HEK293T (cell line): ENCODE measurements around the gene RRBP1.

Source experiments
- CTCF ChIA-PET: fragments of 350-600 bp; formaldehyde crosslinking; extraction: SDS; loops from one replicate; lab custom pipeline; 2021; ENCODE audit warnings: antibody characterized with exemption, inconsistent platforms; lab: Yijun Ruan, JAX
- POLR2A ChIA-PET: fragments of 350-600 bp; formaldehyde crosslinking; extraction: SDS; loops from one replicate; lab custom pipeline; 2020; ENCODE audit warnings: antibody characterized with exemption, inconsistent platforms; lab: Yijun Ruan, JAX
- DNase-seq: peaks from one replicate; pipeline ENCODE4 v3.0.0; 2012; ENCODE audit warnings: mixed read lengths; ENCODE audit errors: extremely low spot score
- ARNT ChIP-seq: fragments of 450-650 bp; IDR thresholded peaks from 2 replicates; pipeline ENCODE4 v1.6.1; 2017; ENCODE audit warnings: mild to moderate bottlenecking
- BHLHE40 ChIP-seq: fragments of 450-650 bp; IDR thresholded peaks from 2 replicates; pipeline ENCODE4 v1.6.1; 2016; ENCODE audit warnings: mild to moderate bottlenecking, moderate library complexity, borderline replicate concordance
- CTBP1 ChIP-seq: fragments of 450-650 bp; IDR thresholded peaks from 2 replicates; pipeline ENCODE4 v1.6.1; 2016; ENCODE audit warnings: borderline replicate concordance
- ELF4 ChIP-seq: fragments of 450-650 bp; IDR thresholded peaks from 2 replicates; pipeline ENCODE4 v1.6.1; 2017; ENCODE audit warnings: antibody characterized with exemption
- FOXA1 ChIP-seq: fragments of 450-650 bp; IDR thresholded peaks from 2 replicates; pipeline ENCODE4 v1.6.1; 2016; ENCODE audit warnings: mild to moderate bottlenecking
- FOXK2 ChIP-seq: fragments of 450-650 bp; IDR thresholded peaks from 2 replicates; pipeline ENCODE4 v1.6.1; 2016; ENCODE audit warnings: mild to moderate bottlenecking
- FOXM1 ChIP-seq: fragments of 450-650 bp; IDR thresholded peaks from 2 replicates; pipeline ENCODE4 v1.6.1; 2017; ENCODE audit warnings: mild to moderate bottlenecking, borderline replicate concordance
- HDGF ChIP-seq: fragments of 450-650 bp; IDR thresholded peaks from 2 replicates; pipeline ENCODE4 v1.6.1; 2017; ENCODE audit warnings: antibody characterized with exemption, borderline replicate concordance
- L3MBTL2 ChIP-seq: fragments of 450-650 bp; conservative IDR thresholded peaks from 2 replicates; pipeline ENCODE4 v1.6.1; 2016; ENCODE audit warnings: mild to moderate bottlenecking
- LEF1 ChIP-seq: fragments of 450-650 bp; IDR thresholded peaks from 2 replicates; pipeline ENCODE4 v1.6.1; 2017; ENCODE audit warnings: mild to moderate bottlenecking, borderline replicate concordance
- NFRKB ChIP-seq: fragments of 450-650 bp; IDR thresholded peaks from 2 replicates; pipeline ENCODE4 v1.6.1; 2016; ENCODE audit warnings: mild to moderate bottlenecking, moderate library complexity
- PKNOX1 ChIP-seq: fragments of 450-650 bp; IDR thresholded peaks from 2 replicates; pipeline ENCODE4 v1.6.1; 2016
- SP1 ChIP-seq: fragments of 450-650 bp; IDR thresholded peaks from 2 replicates; pipeline ENCODE4 v1.6.1; 2017
- SUZ12 ChIP-seq: fragments of 450-650 bp; IDR thresholded peaks from 2 replicates; pipeline ENCODE4 v1.6.1; 2016; ENCODE audit warnings: mild to moderate bottlenecking
- TARDBP ChIP-seq: fragments of 450-650 bp; IDR thresholded peaks from 2 replicates; pipeline ENCODE4 v1.6.1; 2016
- ZNF384 ChIP-seq: fragments of 450-650 bp; IDR thresholded peaks from 2 replicates; pipeline ENCODE4 v1.6.1; 2016

RRBP1 gene

GRCh38 chr20:17716331-17716730 is 34.3 kb upstream of the RRBP1 start:
- no peak for TF ChIP-seq BHLHE40
- no peak for TF ChIP-seq CTBP1
- POLR2A ChIA-PET = no interaction called here
- DNase-seq = no peak
- CTCF ChIA-PET = no interaction called here

- DNase-seq = no peak
- CTCF ChIA-PET = no interaction called here
- TF ChIP-seq PKNOX1 (no peak), FOXA1 (no peak), SP1 (no peak), LEF1 (no peak), FOXM1 (no peak), SUZ12 (no peak), BHLHE40 (no peak), FOXK2 (no peak), ELF4 (no peak), L3MBTL2 (no peak), NFRKB (no peak)
- POLR2A ChIA-PET = interaction anchor here (1.4 kb wide), 1 partner anchor 33 kb away, joined by 4 read pairs; the partner anchor contains the start of gene RRBP1
Measured at GRCh38 chr20:17715075-17715474, 33.0 kb upstream of the RRBP1 start.

- CTCF ChIA-PET = no interaction called here
- TF ChIP-seq FOXM1 (no peak), BHLHE40 (no peak), L3MBTL2 (no peak), NFRKB (no peak), FOXK2 (no peak), ZNF384 (no peak), SUZ12 (no peak), CTBP1 (no peak), ELF4 (no peak), HDGF (no peak), PKNOX1 (no peak)
- no peak for DNase-seq
- POLR2A ChIA-PET = interaction anchor here (1.4 kb wide), 1 partner anchor 32 kb away, joined by 4 read pairs; the partner anchor contains the start of gene RRBP1
Measured at GRCh38 chr20:17714597-17714996, 32.6 kb upstream of the RRBP1 start.

- POLR2A ChIA-PET = no interaction called here
- TF ChIP-seq SP1 (no peak), ARNT (no peak), PKNOX1 (no peak), HDGF (no peak), BHLHE40 (no peak), NFRKB (no peak)
- DNase-seq = no peak
- CTCF ChIA-PET = interaction anchor here (1.6 kb wide), 1 partner anchor 30 kb away, joined by 6 read pairs; no protein-coding TSS in a partner anchor
Measured at GRCh38 chr20:17712708-17713107, 30.7 kb upstream of the RRBP1 start.

GRCh38 chr20:17712201-17712600 is 30.2 kb upstream of the RRBP1 start:
- TF ChIP-seq FOXM1 (no peak), FOXK2 (no peak), ELF4 (no peak), L3MBTL2 (no peak), TARDBP (no peak), ZNF384 (no peak), CTBP1 (no peak), LEF1 (no peak), FOXA1 (no peak)
- ChIA-PET POLR2A (no interaction called here), CTCF (no interaction called here)
- no peak for DNase-seq

GRCh38 chr20:17711267-17711627 is 29.2 kb upstream of the RRBP1 start:
- ChIA-PET POLR2A (no interaction called here), CTCF (no interaction called here)
- no peak for DNase-seq
- TF ChIP-seq HDGF (no peak), ZNF384 (no peak), ARNT (no peak), CTBP1 (no peak), FOXK2 (no peak), PKNOX1 (no peak), ELF4 (no peak)
